ENCODE data around the gene LRRC75A.
A peak's percentile ranks its signal among the peaks of the same experiment; 100 is the strongest.
"Not testable (repeated sequence)": the region's sequence is repeated elsewhere in the genome, so short reads cannot be mapped to it uniquely, and the experiment has no call there.

LRRC75A gene

DNA sequence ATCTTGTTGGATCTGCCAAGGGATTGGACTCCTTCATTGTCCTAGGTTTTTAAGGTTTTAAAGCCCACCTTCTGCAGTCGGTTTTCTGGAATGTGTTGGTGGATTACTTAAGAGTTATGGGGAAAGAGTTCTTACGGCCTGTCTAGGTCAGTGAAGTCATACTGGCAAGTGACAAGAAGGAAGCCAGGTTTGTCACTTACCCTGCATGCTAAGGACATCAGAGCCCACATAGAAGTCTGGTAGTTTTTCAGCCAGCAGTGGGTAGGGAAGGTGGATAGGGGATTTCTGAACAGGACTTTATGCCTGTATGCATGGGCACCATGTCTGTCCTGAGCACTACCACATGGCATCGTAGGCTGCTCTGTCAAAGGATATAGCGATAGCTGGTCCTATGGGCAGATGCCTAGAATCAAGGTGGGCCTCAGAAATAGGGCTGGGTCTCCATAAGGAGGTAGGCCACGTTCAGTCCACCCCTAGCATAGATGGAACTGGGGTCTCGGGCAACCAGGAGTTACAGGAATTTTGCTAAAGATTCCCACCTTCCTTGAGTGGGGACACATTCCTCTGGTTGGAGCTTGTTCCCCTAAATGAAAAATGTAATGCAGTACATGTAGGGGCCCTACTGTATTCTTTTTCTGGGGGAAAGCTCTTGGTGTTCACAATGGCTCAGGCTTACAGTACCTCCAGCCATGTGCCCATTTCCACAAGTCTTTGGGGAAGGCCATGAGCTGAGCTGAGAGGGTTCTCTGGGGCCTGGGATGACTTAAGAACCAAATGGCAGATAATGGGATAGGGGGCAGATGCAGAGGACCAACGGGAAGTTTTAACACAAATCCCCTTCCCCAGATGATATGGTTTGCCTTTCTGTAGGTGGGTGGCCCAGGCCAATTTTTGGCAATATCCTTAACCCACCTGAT is 49.1 kb downstream of the LRRC75A start:
- no peak for DNase-seq (ENCODE audit: low read depth in 1 of 2, low spot score in 1 of 2)
- Histone ChIP-seq H3K27me3 (ENCODE audit: insufficient read depth, poor library complexity, severe bottlenecking) (no peaks in the 10 kb centered on the region), H3K4me3 (replicated peaks; ENCODE audit: insufficient read depth, low read length) (no peak overlapping the region), H3K27ac (replicated peaks) (peak overlapping the region; percentile 98)
- TF ChIP-seq REST (IDR thresholded peaks at IDR 0.05; ENCODE audit: insufficient replicate concordance, low read depth) = no peak
- TF ChIP-seq POLR2AphosphoS5 (IDR thresholded peaks at IDR 0.05; ENCODE audit: low read depth) = peak; percentile 63

GRCh38 chr17:16442141-16442540 is 49.9 kb downstream of the LRRC75A start:
- 0 out of 2 replicates have a peak overlapping the region, but pooled peaks have one; percentile 47 for H3K4me3 ChIP-seq (replicated peaks; ENCODE audit: insufficient read depth, low read length)
- TF ChIP-seq GABPA (IDR thresholded peaks at IDR 0.05; ENCODE audit: low read depth) = no peak
- peak; percentile 66; the same call in 1 of the 2 replicates for TF ChIP-seq POLR2AphosphoS5 (IDR thresholded peaks at IDR 0.05; ENCODE audit: low read depth)
- TF ChIP-seq, protein P1, sequence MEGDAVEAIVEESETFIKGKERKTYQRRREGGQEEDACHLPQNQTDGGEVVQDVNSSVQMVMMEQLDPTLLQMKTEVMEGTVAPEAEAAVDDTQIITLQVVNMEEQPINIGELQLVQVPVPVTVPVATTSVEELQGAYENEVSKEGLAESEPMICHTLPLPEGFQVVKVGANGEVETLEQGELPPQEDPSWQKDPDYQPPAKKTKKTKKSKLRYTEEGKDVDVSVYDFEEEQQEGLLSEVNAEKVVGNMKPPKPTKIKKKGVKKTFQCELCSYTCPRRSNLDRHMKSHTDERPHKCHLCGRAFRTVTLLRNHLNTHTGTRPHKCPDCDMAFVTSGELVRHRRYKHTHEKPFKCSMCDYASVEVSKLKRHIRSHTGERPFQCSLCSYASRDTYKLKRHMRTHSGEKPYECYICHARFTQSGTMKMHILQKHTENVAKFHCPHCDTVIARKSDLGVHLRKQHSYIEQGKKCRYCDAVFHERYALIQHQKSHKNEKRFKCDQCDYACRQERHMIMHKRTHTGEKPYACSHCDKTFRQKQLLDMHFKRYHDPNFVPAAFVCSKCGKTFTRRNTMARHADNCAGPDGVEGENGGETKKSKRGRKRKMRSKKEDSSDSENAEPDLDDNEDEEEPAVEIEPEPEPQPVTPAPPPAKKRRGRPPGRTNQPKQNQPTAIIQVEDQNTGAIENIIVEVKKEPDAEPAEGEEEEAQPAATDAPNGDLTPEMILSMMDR (IDR thresholded peaks at IDR 0.05; ENCODE audit: insufficient read depth, low read length) = no peak
- DNase-seq (ENCODE audit: low read depth in 1 of 2, low spot score in 1 of 2) = peak in 1 of 2 experiments; percentile 86
- H3K27me3 ChIP-seq (ENCODE audit: insufficient read depth, poor library complexity, severe bottlenecking) = no peaks in the 10 kb centered on the region
- H3K27ac ChIP-seq (replicated peaks) = peak overlapping the region; percentile 98

- DNase-seq (ENCODE audit: low read depth in 1 of 2, low spot score in 1 of 2) = no peak
- Histone ChIP-seq H3K27me3 (ENCODE audit: insufficient read depth, poor library complexity, severe bottlenecking) (no peaks in the 10 kb centered on the region), H3K27ac (replicated peaks) (peak overlapping the region; percentile 98), H3K4me3 (replicated peaks; ENCODE audit: insufficient read depth, low read length) (peak overlapping the region; percentile 47)
- TF ChIP-seq, protein P1 (IDR thresholded peaks at IDR 0.05; ENCODE audit: insufficient read depth, low read length) = no peak
- no peak for TF ChIP-seq POLR2AphosphoS5 (IDR thresholded peaks at IDR 0.05; ENCODE audit: low read depth)
- TF ChIP-seq REST (IDR thresholded peaks at IDR 0.05; ENCODE audit: insufficient replicate concordance, low read depth) = no peak
- TF ChIP-seq GABPA (IDR thresholded peaks at IDR 0.05; ENCODE audit: low read depth) = no peak
- TF ChIP-seq SPI1 (IDR thresholded peaks at IDR 0.05; ENCODE audit: borderline replicate concordance, low read depth) = no peak
Measured at GRCh38 chr17:16440901-16441629, 50.9 kb downstream of the LRRC75A start.

DNA sequence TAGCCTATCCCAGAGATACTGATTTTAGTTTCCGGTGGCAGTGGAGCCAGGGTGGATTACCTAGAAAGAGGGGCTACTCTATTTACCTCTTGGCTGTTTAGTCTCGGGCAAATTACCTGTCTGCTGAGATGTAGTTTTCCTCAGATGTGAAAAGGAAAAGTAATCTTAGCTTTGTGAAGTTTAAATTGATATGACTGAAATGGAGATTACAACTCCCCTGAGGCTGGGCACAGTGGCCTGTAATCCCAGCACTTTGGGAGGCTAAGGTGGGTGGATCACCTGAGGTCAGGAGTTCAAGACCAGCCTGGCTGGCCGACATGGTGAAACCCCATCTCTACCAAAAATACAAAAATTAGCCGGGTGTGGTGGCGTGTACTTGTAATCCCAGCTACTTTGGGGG is 51.6 kb downstream of the LRRC75A start:
- H3K27me3 ChIP-seq (ENCODE audit: insufficient read depth, poor library complexity, severe bottlenecking); DNase-seq (ENCODE audit: low read depth in 1 of 2, low spot score in 1 of 2): not testable (repeated sequence)
- Histone ChIP-seq H3K27ac (replicated peaks) (peak overlapping the region; percentile 98), H3K4me3 (replicated peaks; ENCODE audit: insufficient read depth, low read length) (peak overlapping the region; percentile 47)
